ENCODE measurements around the gene ZNF846.

GRCh38 chr19:9727644-9728043, 40.9 kb downstream of the ZNF846 start:
- TF ChIP-seq CTCF (IDR thresholded peaks at IDR 0.05; ENCODE audit: low read length): no peak
- no peak for TF ChIP-seq EZH2 (optimal IDR thresholded peaks at IDR 0.05; ENCODE audit: low read depth, low read length)

Data from MM.1S (cell line).